BJ (cell line): ENCODE measurements around the gene ERCC8. TPM values are rescaled to one million over a fixed set of nuclear protein-coding genes. Genes with fewer than 3 reads are reported as not detected.
A peak's percentile ranks its signal among the peaks of the same experiment; 100 is the strongest.

Experiments used
- CTCF ChIA-PET: fragments of 350-600 bp; formaldehyde crosslinking; extraction: SDS; loops from one replicate; lab custom pipeline; 2021; ENCODE audit warnings: antibody characterized with exemption, inconsistent platforms; lab: Yijun Ruan, JAX
- POLR2A ChIA-PET: fragments of 300-600 bp; sonication (Branson Sonifier 250); formaldehyde crosslinking; extraction: SDS; loops from one replicate; lab custom pipeline; 2021; ENCODE audit warnings: antibody characterized with exemption; lab: Charles Lee
- DNase-seq: peaks from one replicate; pipeline ENCODE4 v3.0.0-alpha.2; 2011; ENCODE audit warnings: low read depth
- H3K27me3 ChIP-seq: 2 replicates; pipeline ENCODE4 v1.6.0; 2011; ENCODE audit warnings: low read length; ENCODE audit not compliant: control insufficient read depth, insufficient read depth
- H3K36me3 ChIP-seq: 2 replicates; pipeline ENCODE4 v1.5.1; 2011; ENCODE audit warnings: low read length; ENCODE audit not compliant: control insufficient read depth, insufficient read depth
- H3K4me3 ChIP-seq: 2 replicates; pipeline ENCODE4 v1.5.1; 2011; ENCODE audit warnings: low read depth, mild to moderate bottlenecking, control low read depth, low read length
- polyA minus RNA-seq: library from RNA; depleted of rRNA, polyadenylated mRNA; stranded (reverse); fragments of >200 nt; gene quantifications from 2 replicates; pipeline ENCODE4 v1.2.3, GENCODE V29; 2011; rRNA and poly(A)+ RNA removed
- polyA plus RNA-seq: library from polyadenylated mRNA; depleted of rRNA; stranded (reverse); fragments of >200 nt; gene quantifications from 2 replicates; pipeline ENCODE4 v1.2.3, GENCODE V29; 2011; rRNA removed
- TF ChIP-seq, protein P1 (sequence below): IDR thresholded peaks from 2 replicates; pipeline ENCODE4 v1.5.1; 2011; ENCODE audit warnings: low read depth, mild to moderate bottlenecking, control low read depth, inconsistent platforms, low read length, moderate library complexity; ENCODE audit not compliant: insufficient read depth

The ERCC8 gene, protein sequence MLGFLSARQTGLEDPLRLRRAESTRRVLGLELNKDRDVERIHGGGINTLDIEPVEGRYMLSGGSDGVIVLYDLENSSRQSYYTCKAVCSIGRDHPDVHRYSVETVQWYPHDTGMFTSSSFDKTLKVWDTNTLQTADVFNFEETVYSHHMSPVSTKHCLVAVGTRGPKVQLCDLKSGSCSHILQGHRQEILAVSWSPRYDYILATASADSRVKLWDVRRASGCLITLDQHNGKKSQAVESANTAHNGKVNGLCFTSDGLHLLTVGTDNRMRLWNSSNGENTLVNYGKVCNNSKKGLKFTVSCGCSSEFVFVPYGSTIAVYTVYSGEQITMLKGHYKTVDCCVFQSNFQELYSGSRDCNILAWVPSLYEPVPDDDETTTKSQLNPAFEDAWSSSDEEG
- polyA plus RNA-seq (10.1 and 12.8 TPM in 2 replicates), polyA minus RNA-seq (6.4 and 7.2 TPM in 2 replicates)

- TF ChIP-seq, protein P1, sequence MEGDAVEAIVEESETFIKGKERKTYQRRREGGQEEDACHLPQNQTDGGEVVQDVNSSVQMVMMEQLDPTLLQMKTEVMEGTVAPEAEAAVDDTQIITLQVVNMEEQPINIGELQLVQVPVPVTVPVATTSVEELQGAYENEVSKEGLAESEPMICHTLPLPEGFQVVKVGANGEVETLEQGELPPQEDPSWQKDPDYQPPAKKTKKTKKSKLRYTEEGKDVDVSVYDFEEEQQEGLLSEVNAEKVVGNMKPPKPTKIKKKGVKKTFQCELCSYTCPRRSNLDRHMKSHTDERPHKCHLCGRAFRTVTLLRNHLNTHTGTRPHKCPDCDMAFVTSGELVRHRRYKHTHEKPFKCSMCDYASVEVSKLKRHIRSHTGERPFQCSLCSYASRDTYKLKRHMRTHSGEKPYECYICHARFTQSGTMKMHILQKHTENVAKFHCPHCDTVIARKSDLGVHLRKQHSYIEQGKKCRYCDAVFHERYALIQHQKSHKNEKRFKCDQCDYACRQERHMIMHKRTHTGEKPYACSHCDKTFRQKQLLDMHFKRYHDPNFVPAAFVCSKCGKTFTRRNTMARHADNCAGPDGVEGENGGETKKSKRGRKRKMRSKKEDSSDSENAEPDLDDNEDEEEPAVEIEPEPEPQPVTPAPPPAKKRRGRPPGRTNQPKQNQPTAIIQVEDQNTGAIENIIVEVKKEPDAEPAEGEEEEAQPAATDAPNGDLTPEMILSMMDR = no peak
- no peaks in the 10 kb centered on the region for H3K27me3 ChIP-seq
- ChIA-PET POLR2A (interaction anchor here (0.6 kb wide), 1 partner anchor 205 kb away, joined by 3 read pairs; no protein-coding TSS in a partner anchor), CTCF (no interaction called here)
- H3K4me3 ChIP-seq = peak within 1 kb of the TSS; percentile 75
- peak; percentile 56 for DNase-seq
- H3K36me3 ChIP-seq = no peaks in the 10 kb centered on the region
These were observed at the start of gene ERCC8, which contains the start of gene NDUFAF2 for GRCh38 chr5:60944904-60945812. Gene ERCC8 (minus strand): TSS chr5:60945070. CDS start chr5:60945008, 62 bp downstream. Gene NDUFAF2 (plus strand): TSS chr5:60945205. CDS start chr5:60945256, 51 bp downstream.

- DNase-seq = no peak
- H3K4me3 ChIP-seq = no peak overlapping the region
- H3K27me3 ChIP-seq = no peaks in the 10 kb centered on the region
- CTCF ChIA-PET = interaction anchor here (0.8 to 1.0 kb wide), 2 partner anchors 33 to 34 kb away, joined by 3 read pairs; no protein-coding TSS in a partner anchor
- H3K36me3 ChIP-seq = peaks cover 1% of the 10 kb centered on the region
- TF ChIP-seq, protein P1 = no peak
- POLR2A ChIA-PET = no interaction called here
These were observed 49.2 kb upstream of the ERCC8 start for GRCh38 chr5:60993875-60994571.

DNA sequence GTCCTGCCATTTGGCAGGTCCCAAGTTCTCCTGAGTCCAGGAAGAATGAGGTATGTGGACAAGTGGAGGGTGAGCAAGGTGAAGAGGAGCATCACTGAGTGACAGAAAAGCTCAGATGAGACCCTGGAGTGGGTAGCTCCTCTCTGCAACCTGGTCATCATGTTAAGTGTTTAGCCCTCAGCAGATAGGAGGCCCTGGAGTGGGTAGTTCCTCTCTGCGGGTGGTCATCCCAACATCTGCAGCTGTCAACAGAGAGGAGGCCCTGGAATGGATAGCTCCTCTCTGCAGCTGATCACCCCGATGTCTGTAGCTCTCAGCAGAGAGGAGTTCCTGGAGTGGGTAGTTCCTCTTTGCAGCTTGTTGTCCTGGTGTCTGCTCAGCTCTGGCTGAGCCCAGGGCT lies 48.6 kb upstream of the ERCC8 start:
- peaks cover 1% of the 10 kb centered on the region for H3K36me3 ChIP-seq
- no peak overlapping the region for H3K4me3 ChIP-seq
- ChIA-PET POLR2A (no interaction called here), CTCF (interaction anchor here (0.8 to 1.0 kb wide), 2 partner anchors 33 kb away, joined by 3 read pairs; no protein-coding TSS in a partner anchor)
- TF ChIP-seq, protein P1 = no peak
- H3K27me3 ChIP-seq = no peaks in the 10 kb centered on the region
- no peak for DNase-seq

DNA sequence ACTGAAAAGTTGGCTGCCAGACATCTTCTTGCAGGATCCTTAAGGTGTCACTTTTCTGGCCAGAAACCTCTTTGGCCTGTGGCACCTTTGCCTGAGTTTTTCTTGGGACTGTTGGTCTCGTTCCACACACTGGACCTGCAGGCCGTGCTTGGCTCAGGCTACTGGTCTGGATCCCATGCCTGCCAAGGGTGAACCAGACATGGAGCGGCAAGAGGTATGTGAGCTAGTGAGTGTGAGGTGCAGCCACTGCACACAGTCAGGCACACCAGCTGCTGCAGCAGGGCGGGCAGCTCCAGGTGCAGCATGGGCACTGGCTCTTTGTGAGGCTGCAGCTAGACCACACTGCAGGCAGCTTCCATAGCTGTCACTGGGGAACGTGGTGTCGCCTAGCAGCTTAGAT lies 48.0 kb upstream of the ERCC8 start:
- TF ChIP-seq, protein P1 = no peak
- H3K4me3 ChIP-seq = no peak overlapping the region
- ChIA-PET POLR2A (no interaction called here), CTCF (interaction anchor here (0.8 to 1.0 kb wide), 2 partner anchors 32 to 33 kb away, joined by 3 read pairs; no protein-coding TSS in a partner anchor)
- no peak for DNase-seq
- peaks cover 1% of the 10 kb centered on the region for H3K36me3 ChIP-seq
- no peaks in the 10 kb centered on the region for H3K27me3 ChIP-seq
